ENCODE results near the gene TMEM120B.
"Not testable (repeated sequence)": the region's sequence is repeated elsewhere in the genome, so short reads cannot be mapped to it uniquely, and the experiment has no call there.

TMEM120B gene

DNA sequence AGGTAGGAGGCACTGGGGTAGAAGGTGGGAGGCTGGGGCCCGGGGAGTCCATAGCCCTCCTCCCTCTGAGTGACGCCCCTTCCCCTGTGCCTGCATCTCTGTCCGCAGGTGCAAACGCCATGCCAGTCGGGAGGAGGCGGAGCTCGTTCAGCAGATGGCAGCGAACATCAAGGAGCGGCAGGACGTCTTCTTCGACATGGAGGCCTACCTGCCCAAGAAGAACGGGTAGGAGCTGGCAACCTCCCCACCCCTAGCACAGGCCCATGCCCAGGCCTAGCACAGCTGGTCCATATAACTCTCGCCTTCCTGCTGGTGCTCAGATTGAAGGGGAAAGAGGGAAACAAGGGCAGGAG is 35.6 kb downstream of the TMEM120B start:
- no peak for DNase-seq (ENCODE audit: low spot score)

DNA sequence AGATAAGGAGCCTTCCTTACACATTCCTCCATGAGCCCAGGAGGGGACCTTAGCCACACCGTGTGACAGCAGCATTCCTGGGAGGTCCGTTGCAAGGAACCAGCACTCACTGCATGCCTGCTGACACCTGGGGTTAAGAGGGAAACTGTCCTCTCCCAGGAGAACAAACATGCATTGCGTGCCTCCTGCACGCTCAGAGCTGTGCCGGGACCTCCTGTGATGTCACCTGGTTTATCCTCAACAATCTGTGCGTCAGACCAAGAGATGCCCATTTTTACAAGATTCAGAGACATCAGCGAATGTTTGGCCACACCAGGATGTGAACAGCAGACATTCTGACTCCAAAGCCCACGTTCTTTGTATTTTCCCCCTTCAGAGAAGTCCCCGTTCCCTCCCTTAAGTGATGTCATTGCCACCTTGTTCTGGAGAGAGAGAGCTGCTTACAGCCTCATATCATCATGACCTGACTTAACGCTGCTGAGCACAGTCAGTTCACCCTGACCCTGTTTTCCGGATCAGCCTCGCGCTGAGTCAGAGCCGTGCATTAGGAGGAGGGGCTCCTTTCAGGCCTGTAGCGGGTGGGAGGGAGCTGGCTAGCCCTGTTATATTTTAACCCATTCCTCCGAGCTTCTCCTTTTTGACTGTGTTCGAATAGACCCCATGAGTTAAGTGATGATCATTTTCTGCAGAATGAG is 36.2 kb downstream of the TMEM120B start:
- DNase-seq (ENCODE audit: low spot score), result no peak

GRCh38 chr12:121749267-121749666 is 36.7 kb downstream of the TMEM120B start:
- DNase-seq (ENCODE audit: low spot score), result no peak

DNA sequence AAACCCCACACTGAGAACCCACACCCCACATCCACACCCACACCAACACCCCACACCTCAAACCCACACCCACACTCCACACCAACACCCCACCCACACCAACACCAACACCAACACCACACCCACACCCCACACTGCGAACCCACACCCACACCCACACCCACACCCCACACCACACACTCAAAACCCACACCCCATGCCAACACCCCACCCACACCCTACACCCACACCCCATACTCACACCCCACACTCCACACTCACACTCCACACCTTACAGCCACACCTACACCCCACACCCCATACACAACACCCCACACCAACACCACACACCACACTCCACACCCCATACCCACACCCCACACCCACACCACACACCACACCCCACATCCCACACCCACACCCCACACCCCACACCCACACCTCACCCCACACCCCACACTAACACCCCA is 38.0 kb downstream of the TMEM120B start:
- DNase-seq (ENCODE audit: low spot score), result no peak

- DNase-seq (ENCODE audit: low spot score), result no peak
Observed at GRCh38 chr12:121751034-121751433, 38.5 kb downstream of the TMEM120B start.

- no peak for DNase-seq (ENCODE audit: low spot score)
Observed at GRCh38 chr12:121751749-121752351, 39.3 kb downstream of the TMEM120B start.

DNA sequence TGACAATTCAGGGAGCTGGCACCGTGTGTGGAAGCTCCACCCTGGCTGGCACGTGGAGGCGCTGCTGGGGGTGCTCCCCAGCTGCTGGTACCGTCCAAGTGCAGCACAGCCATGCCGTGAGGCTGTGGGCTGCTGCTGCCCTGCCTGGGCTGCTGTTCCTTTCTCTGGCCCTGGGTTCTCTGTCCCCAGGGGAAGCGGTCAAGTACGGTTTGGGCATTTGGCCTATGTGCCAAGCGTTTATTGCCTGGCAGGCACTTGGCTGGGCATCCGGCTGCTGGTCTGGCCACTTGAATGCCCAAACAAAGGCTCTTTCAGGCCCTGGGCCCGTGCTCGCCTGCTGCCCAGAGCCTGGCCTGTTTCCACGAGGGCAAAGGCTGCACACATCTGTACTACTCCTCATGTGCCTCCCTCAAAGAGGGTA is 41.3 kb downstream of the TMEM120B start:
- no peak for DNase-seq (ENCODE audit: low spot score)

DNA sequence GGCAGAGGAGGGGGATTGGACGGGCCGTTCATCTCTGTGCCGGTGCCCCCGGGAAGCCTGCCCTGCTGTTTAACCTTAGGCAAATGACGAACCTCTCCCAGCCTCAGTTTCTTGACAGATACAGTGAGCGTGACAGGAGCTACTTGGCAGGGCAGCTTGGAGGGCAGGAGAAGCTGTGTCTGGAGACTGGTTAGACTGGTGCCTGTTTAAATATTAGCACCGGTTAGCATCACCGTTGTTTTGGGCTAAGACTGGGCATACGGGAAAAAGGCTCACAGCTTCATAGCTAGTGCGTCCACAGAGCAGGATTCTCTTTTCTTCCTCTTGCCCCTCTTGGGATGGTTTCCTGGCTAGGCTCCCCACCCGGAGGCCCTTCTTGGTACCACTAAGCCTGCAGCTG is 42.3 kb downstream of the TMEM120B start:
- no peak for DNase-seq (ENCODE audit: low spot score)

GRCh38 chr12:121755591-121755990 is 43.0 kb downstream of the TMEM120B start:
- no peak for DNase-seq (ENCODE audit: low spot score)

- not testable (repeated sequence) for DNase-seq (ENCODE audit: low spot score)
Observed at GRCh38 chr12:121758536-121758935, 46.0 kb downstream of the TMEM120B start.

DNA sequence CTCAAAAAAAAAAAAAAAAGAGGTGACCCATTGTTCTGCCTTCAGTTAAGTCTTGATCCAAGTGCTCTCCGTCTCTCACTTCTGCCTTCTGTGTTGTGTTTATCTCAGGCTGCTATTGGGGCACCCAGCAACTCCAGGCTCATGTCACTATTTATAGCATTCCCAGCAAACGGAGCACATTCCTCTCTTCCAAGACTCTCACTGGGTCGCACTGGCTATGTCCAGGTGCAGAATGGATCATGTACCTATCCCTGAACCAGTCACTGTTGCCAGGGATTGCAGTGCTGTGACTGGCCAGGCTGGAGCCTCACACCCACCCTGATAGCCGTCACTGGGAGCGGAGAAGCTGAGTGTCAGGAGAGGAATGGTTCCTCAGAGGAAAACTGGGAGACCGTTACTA is 49.7 kb downstream of the TMEM120B start:
- DNase-seq (ENCODE audit: low spot score), result no peak

- DNase-seq (ENCODE audit: low spot score), result no peak
Observed at GRCh38 chr12:121764808-121765207, 52.3 kb downstream of the TMEM120B start.

GRCh38 chr12:121765573-121765972 is 53.0 kb downstream of the TMEM120B start:
- no peak for DNase-seq (ENCODE audit: low spot score)

- no peak for DNase-seq (ENCODE audit: low spot score)
Observed at GRCh38 chr12:121766290-121767039, 53.9 kb downstream of the TMEM120B start.

- DNase-seq (ENCODE audit: low spot score), result no peak
Observed at GRCh38 chr12:121767525-121768016, 55.0 kb downstream of the TMEM120B start.

DNA sequence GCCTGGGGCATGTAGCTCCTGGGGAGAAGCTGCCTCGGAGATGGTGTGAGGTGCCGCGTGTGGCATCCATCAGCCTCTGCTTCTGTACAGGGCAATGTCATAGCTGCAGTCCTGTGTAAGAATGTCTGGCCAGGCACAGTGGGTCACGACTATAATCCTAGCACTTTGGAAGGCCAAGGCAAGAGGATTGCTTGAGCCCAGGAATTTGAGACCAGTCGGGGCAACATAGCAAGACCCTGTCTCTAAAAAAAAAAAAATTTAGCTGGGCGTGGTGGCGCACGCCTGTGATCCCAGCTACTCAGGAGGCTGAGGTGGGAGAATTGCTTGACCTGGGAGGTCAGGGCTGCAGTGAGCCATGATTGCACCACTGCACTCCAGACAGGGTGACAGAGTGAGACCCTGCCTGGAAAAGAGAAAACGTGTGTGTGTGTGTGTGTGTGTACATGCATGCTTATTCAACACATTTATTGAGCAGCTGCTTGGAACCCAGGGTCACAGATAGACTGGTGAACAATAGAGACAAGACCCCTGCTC is 56.8 kb downstream of the TMEM120B start:
- no peak for DNase-seq (ENCODE audit: low spot score)

DNA sequence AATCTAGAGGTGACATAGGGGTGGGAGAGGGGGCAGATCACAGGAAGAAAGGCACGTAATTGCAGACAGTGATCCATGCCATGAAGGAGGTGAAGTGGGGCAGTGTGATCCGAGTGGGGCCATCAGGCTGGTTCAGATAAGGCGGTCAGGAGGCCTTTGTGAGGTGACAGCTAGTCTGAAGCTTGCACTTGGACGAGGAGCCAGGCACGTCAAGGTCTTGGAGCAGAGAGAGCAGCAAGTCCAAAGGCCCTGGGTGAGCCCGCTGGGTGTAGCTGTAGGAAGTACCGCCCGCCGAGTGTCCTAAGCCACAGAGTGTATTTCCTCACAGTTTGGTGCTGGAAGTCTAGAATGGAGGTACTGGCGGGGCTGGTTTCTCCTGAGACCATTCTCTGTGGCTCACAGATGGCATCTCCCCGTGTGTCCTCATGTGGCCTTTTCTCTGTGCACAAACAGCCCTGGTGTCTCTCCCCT is 57.3 kb downstream of the TMEM120B start:
- no peak for DNase-seq (ENCODE audit: low spot score)

DNA sequence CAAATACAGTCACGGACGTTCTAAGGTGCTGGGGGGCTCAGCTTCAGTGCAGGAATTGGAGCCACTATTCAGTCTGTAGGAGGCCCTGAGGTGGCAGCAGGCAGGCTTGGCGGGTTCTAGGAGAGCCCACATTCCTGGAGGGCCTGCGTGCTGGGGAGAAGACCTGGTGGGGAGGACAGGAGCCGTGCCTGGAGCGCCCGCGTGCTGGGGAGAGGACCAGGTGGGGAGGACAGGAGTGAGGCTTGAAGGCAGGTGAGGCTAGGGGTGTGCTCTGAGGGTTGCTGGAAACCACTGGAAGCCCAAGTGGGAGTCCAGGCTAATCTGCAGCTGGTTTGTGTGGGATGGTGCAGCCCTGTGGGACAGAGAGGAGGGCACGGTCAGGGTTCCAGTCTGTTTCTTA is 57.8 kb downstream of the TMEM120B start:
- no peak for DNase-seq (ENCODE audit: low spot score)

- DNase-seq (ENCODE audit: low spot score), result no peak
Observed at GRCh38 chr12:121770813-121771625, 58.5 kb downstream of the TMEM120B start.

DNA sequence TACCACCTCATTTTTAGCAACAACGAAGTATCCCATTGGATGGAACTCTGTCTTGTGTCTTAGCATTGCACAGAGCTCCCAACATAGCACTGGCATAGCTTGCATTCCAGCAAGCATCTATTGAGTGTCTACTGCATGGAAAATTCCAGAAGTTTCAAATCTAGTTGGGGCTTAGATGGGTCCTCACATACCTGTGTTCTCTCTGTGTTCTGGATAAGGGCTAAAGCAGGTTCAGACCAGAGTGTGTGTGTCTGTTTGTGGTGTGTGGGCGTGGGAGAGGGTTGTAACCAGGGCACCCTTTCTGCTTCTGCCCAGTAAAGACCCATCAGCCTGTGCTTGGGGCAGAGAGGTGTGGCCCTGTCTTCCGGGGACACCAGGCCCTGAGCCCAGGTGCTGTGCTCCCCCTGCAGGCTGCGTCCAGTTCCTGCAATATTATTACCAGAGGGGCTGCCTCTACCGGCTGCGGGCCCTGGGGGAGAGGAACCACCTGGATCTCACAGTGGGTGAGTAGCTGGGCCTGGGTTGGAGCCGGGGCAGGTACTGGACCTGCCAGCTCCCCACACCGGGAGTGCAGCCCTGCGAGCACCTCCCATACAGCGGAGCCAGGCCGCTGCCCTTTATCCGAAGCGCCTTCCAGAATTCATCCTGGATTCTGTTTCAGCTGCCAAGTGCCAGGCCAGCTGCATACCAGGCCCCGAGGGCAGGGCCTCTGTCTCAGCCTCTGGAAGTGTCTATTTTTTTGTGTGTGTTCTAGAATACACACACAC is 60.6 kb downstream of the TMEM120B start:
- peak; percentile 77 for DNase-seq (ENCODE audit: low spot score)

DNA sequence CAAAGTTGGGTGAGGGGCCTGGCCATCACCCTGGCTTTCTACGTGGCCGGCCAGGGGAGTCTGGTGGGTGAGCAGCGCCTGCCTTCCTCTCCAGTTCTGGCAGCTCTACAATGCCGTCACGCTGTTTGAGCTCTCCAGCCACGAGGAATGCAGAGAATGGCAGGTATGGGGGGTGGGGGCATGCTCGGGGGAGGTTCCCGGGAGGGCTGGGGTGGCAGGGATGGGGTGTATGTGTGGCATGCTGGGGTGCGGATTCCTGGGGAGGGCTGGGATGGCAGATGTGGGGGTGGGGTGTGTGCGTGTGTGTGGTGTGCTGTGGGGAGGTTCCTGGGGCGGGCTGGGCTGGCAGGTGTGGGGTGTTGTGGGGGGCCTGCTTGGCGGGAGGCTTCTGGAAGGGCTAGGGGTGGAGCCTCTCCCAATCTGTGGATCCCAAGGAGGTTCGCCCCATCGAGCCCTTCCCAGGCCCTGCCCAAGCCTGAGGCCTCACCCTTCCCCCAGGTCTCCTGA is 62.5 kb downstream of the TMEM120B start:
- no peak for DNase-seq (ENCODE audit: low spot score)

Data from CD4-positive, alpha-beta T cell treated with Interleukin-6 at 100 ng/mL for 8 hours (primary cell).